HEK293T (cell line): Measurements from ENCODE around the gene SCGN.

ENCODE experiments used
- BHLHE40 ChIP-seq: fragments of 450-650 bp; IDR thresholded peaks from 2 replicates; pipeline ENCODE4 v1.6.1; 2016; ENCODE audit warnings: mild to moderate bottlenecking, moderate library complexity, borderline replicate concordance
- ELF4 ChIP-seq: fragments of 450-650 bp; IDR thresholded peaks from 2 replicates; pipeline ENCODE4 v1.6.1; 2017; ENCODE audit warnings: antibody characterized with exemption
- FOXK2 ChIP-seq: fragments of 450-650 bp; IDR thresholded peaks from 2 replicates; pipeline ENCODE4 v1.6.1; 2016; ENCODE audit warnings: mild to moderate bottlenecking
- FOXM1 ChIP-seq: fragments of 450-650 bp; IDR thresholded peaks from 2 replicates; pipeline ENCODE4 v1.6.1; 2017; ENCODE audit warnings: mild to moderate bottlenecking, borderline replicate concordance
- LEF1 ChIP-seq: fragments of 450-650 bp; IDR thresholded peaks from 2 replicates; pipeline ENCODE4 v1.6.1; 2017; ENCODE audit warnings: mild to moderate bottlenecking, borderline replicate concordance
- PKNOX1 ChIP-seq: fragments of 450-650 bp; IDR thresholded peaks from 2 replicates; pipeline ENCODE4 v1.6.1; 2016
- SP1 ChIP-seq: fragments of 450-650 bp; IDR thresholded peaks from 2 replicates; pipeline ENCODE4 v1.6.1; 2017
- SUZ12 ChIP-seq: fragments of 450-650 bp; IDR thresholded peaks from 2 replicates; pipeline ENCODE4 v1.6.1; 2016; ENCODE audit warnings: mild to moderate bottlenecking

DNA sequence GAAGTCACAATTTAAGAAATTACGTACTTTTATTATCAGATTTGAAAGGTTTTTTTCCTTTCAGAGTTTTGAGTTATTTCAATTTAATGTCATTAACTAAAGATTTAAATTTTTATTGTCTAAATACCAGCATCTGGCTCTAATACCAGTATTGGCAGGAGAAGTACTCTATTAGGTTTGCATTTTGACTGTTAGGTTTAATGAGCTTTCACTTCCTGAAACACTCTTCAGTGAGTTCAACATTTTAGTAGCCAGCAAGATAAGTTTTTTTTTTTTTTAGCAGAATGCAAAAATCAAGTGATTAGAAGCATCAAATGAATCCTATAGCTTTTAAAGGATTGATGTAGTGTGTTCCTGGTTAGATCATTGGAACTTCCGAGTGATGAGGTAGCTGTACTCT, 34.0 kb upstream of the SCGN start:
- no peak for TF ChIP-seq SP1
- TF ChIP-seq PKNOX1: no peak
- no peak for TF ChIP-seq ELF4
- TF ChIP-seq LEF1: no peak
- TF ChIP-seq FOXK2: no peak
- TF ChIP-seq SUZ12: no peak
- TF ChIP-seq BHLHE40: no peak
- no peak for TF ChIP-seq FOXM1
